ENCODE data around the gene PTPN6. TPM values are rescaled to one million over a fixed set of nuclear protein-coding genes. Genes with fewer than 3 reads are reported as not detected.

Gene PTPN6
- total and polyA plus RNA-seq, 8 donors = 11.2 to 51.2 (median 32.6) TPM

- Histone ChIP-seq H3K27ac (peak overlapping the region; percentile 24 to 96 (median 71)), H3K4me1 (peaks cover 0 to 76% (median 19%) of the 10 kb centered on the region in 4 donors), H3K36me3 (peaks cover 3 to 31% (median 24%) of the 10 kb centered on the region in 4 donors), H3K27me3 (no peaks in the 10 kb centered on the region), H3K9me3 (no peaks in the 10 kb centered on the region), H3K4me3 (peak overlapping the region; percentile 32 to 50 (median 46))
- intact Hi-C loops (cut with DNase I; ENCODE audit: low total_unique reads) = no loop called here
- TF ChIP-seq EP300 (IDR thresholded peaks at IDR 0.05) (no peak), POLR2A (IDR thresholded peaks at IDR 0.05) (no peak), CTCF (IDR thresholded peaks at IDR 0.05) (no peak), POLR2AphosphoS5 (IDR thresholded peaks at IDR 0.05) (no peak)
- WGBS, 5 donors = 74 to 83% (median 75%) methylated on average over 15 of the region's 15 CpGs
- DNase-seq = no peak
Measured at GRCh38 chr12:6952863-6953441, 1.8 kb downstream of the PTPN6 start.

GRCh38 chr12:6953442-6954315 is 2.5 kb downstream of the PTPN6 start:
- Histone ChIP-seq H3K36me3 (peaks cover 3 to 33% (median 27%) of the 10 kb centered on the region in 4 donors), H3K4me1 (peaks cover 0 to 77% (median 23%) of the 10 kb centered on the region in 4 donors), H3K27ac (peak overlapping the region; percentile 20 to 96 (median 71)), H3K27me3 (no peaks in the 10 kb centered on the region), H3K4me3 (peak overlapping the region; percentile 32 to 50 (median 46)), H3K9me3 (no peaks in the 10 kb centered on the region)
- 53 to 69% (median 61%) methylated on average over 19 to 24 of the region's 24 CpGs for WGBS, 5 donors
- intact Hi-C loops (cut with DNase I; ENCODE audit: low total_unique reads) = no loop called here
- TF ChIP-seq POLR2AphosphoS5 (IDR thresholded peaks at IDR 0.05) = no peak
- no peak for TF ChIP-seq CTCF (IDR thresholded peaks at IDR 0.05)
- TF ChIP-seq POLR2A (IDR thresholded peaks at IDR 0.05) = no peak
- no peak for TF ChIP-seq EP300 (IDR thresholded peaks at IDR 0.05)
- DNase-seq = peak; percentile 54 to 78

GRCh38 chr12:6954316-6955107 is 3.4 kb downstream of the PTPN6 start:
- H3K27me3 ChIP-seq = no peaks in the 10 kb centered on the region
- peaks cover 3 to 33% (median 27%) of the 10 kb centered on the region in 4 donors for H3K36me3 ChIP-seq
- TF ChIP-seq EP300 (IDR thresholded peaks at IDR 0.05) (no peak), POLR2A (IDR thresholded peaks at IDR 0.05) (no peak), CTCF (IDR thresholded peaks at IDR 0.05) (no peak), POLR2AphosphoS5 (IDR thresholded peaks at IDR 0.05) (no peak)
- no peak for DNase-seq
- WGBS, 5 donors = 76 to 89% (median 85%) methylated on average over 18 to 21 of the region's 21 CpGs
- peak overlapping the region in 2 of 4 donors; percentile 48 to 50 for H3K4me3 ChIP-seq
- intact Hi-C loops (cut with DNase I; ENCODE audit: low total_unique reads) = no loop called here
- H3K4me1 ChIP-seq = peaks cover under 1 to 76% (median 24%) of the 10 kb centered on the region in 4 donors
- H3K27ac ChIP-seq = peak overlapping the region; percentile 20 to 96 (median 71)
- H3K9me3 ChIP-seq = no peaks in the 10 kb centered on the region
